ENCODE data around the gene PCDHB2. TPM values are rescaled to one million over a fixed set of nuclear protein-coding genes. Genes with fewer than 3 reads are reported as not detected.

The PCDHB2 gene
- total and polyA plus RNA-seq, 2 of the 4 experiments (the other 2 are of a cell fraction), result 0.36 to 0.46 TPM

DNA sequence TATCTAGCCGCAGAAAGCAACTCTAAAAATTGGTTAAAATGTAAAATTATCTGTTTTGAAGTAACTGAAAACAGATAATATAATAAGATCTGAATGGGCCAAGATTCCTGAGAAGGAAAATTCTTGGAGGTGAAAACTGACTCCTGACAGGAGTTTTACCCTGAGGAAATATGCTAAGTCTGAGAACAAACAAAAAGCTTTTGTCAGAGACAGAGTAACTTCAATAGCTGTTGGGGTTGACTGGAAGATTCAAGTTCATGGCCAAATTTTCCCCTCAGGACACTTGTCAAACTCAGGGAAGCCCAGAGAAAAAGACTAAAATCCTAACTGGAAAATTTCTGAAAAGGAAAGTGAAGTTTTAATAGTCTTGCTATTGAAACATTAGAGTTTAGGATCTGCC, 32.9 kb downstream of the PCDHB2 start:
- no CpG with 5 or more reads among the region's 1 CpG for WGBS, 2 experiments (ENCODE audit: extremely low coverage in 2 of 2, insufficient read length in 1 of 2)
- dilution Hi-C loops (cut with HindIII; ENCODE audit: low sequenced_read_pairs, unreplicated experiment), result no loop called here
- CTCF ChIA-PET, result interaction anchor here (0.5 kb wide), 1 partner anchor 104 kb away, joined by 4 read pairs; no protein-coding TSS in a partner anchor

More for the DNA sequence above, 32.9 kb downstream of the PCDHB2 start:
- Histone ChIP-seq H2BK15ac (ENCODE audit: low read depth, low read length) (no peak overlapping the region), H2AK9ac (replicated peaks; ENCODE audit: low read depth, low read length, poor library complexity) (no peak overlapping the region), H3K56ac (ENCODE audit: extremely low read depth, insufficient read depth, low read length) (no peak overlapping the region), H3K4ac (ENCODE audit: low read depth, low read length) (no peak overlapping the region), H4K20me1 (ENCODE audit: insufficient read depth, low read length) (no peaks in the 10 kb centered on the region), H3K18ac (ENCODE audit: low read depth, low read length) (no peak overlapping the region), H2BK5ac (ENCODE audit: low read depth, low read length, poor library complexity, severe bottlenecking) (no peak overlapping the region), H4K8ac (ENCODE audit: low read depth in 2 of 2, low read length in 2 of 2) (no peak overlapping the region), H3K4me1 (ENCODE audit: control insufficient read depth, insufficient read depth, low read length) (no peaks in the 10 kb centered on the region), H3K27me3 (ENCODE audit: control insufficient read depth, insufficient read depth, low read length) (no peaks in the 10 kb centered on the region), H3K9me3 (ENCODE audit: control insufficient read depth, insufficient read depth, low read length) (peaks cover 7% of the 10 kb centered on the region; the same call in 1 of the 2 replicates), H3K4me2 (ENCODE audit: low read depth, low read length) (no peak overlapping the region), H3K36me3 (ENCODE audit: control insufficient read depth, insufficient read depth, low read length) (no peaks in the 10 kb centered on the region), H2BK20ac (ENCODE audit: low read depth, low read length) (no peak overlapping the region), H2BK120ac (ENCODE audit: low read depth, low read length) (no peak overlapping the region), H3K14ac (replicated peaks; ENCODE audit: low read depth, low read length) (no peak overlapping the region), H3K4me3 (ENCODE audit: insufficient read depth, low read depth, low read length) (no peak overlapping the region), H3K9ac (ENCODE audit: low read depth, low read length) (no peak overlapping the region), H2AFZ (replicated peaks; ENCODE audit: low read length, poor library complexity) (no peak overlapping the region), H3K9me1 (ENCODE audit: insufficient read depth, low read length) (no peaks in the 10 kb centered on the region), H4K91ac (ENCODE audit: insufficient read depth, low read depth, low read length) (no peak overlapping the region), H3K27ac (ENCODE audit: insufficient read depth, low read length) (no peak overlapping the region), H3K79me1 (ENCODE audit: low read depth in 1 of 2, low read length in 2 of 2) (no peaks in the 10 kb centered on the region), H3K23ac (ENCODE audit: low read depth, low read length) (no peak overlapping the region), H2AK5ac (ENCODE audit: low read depth, low read length) (no peak overlapping the region), H4K5ac (ENCODE audit: low read depth, low read length) (no peak overlapping the region)
- DNase-seq (no peak), ATAC-seq (ENCODE audit: low read depth) (no peak)
- POLR2A ChIA-PET (ENCODE audit: unreplicated experiment), result no interaction called here
- no TSS peak for BruUV-seq (replicated peaks)
- in situ Hi-C loops (cut with MboI; ENCODE audit: low sequenced_read_pairs), result no loop called here
- intact Hi-C loops (cut with micrococcal nuclease), result no loop called here
- TF ChIP-seq BHLHE40 (IDR thresholded peaks at IDR 0.05; ENCODE audit: low read depth, low read length), result no peak
- no peak for TF ChIP-seq RAD21 (IDR thresholded peaks at IDR 0.05; ENCODE audit: low read length)

Data from IMR-90 (cell line).